Natural killer cell (primary cell): ENCODE data around the gene OTOF. TPM values are rescaled to one million over a fixed set of nuclear protein-coding genes. Genes with fewer than 3 reads are reported as not detected.

ENCODE experiments used
- ATAC-seq, 3 donors: fragments of 150-1000 bp in 2 of 3; fragments of 200-7000 bp in 1 of 3; cut with Tn5 transposase; 1 replicate in 1 of 3; 2 replicates in 2 of 3; pipeline ENCODE4 v1.10.0; 2021; ENCODE audit warnings: mild to moderate bottlenecking in 2 of 3, moderate library complexity in 2 of 3
- DNase-seq, 2 donors: peaks; one replicate each; pipeline versions ENCODE4 v3.0.0 to v3.0.0-alpha.2; 2013 to 2021; ENCODE audit warnings: mixed read lengths in 1 of 2
- H3K27ac ChIP-seq: one replicate; pipeline ENCODE4 v1.5.1; 2013; ENCODE audit warnings: mild to moderate bottlenecking, low read length
- H3K27me3 ChIP-seq: one replicate; pipeline ENCODE4 v1.6.1; 2013; ENCODE audit warnings: low read length; ENCODE audit not compliant: control insufficient read depth, insufficient read depth
- H3K36me3 ChIP-seq: one replicate; pipeline ENCODE4 v1.6.1; 2013; ENCODE audit warnings: low read length; ENCODE audit not compliant: control insufficient read depth, insufficient read depth
- H3K4me1 ChIP-seq: one replicate; pipeline ENCODE4 v1.6.1; 2013; ENCODE audit warnings: low read length; ENCODE audit not compliant: control insufficient read depth, insufficient read depth
- H3K4me3 ChIP-seq: one replicate; pipeline ENCODE4 v1.5.1; 2013; ENCODE audit warnings: low read length
- H3K9me3 ChIP-seq: one replicate; pipeline ENCODE4 v1.6.1; 2013; ENCODE audit warnings: low read length; ENCODE audit not compliant: control insufficient read depth, insufficient read depth
- H3K27ac Mint-ChIP-seq, 2 donors: one replicate each; pipeline ENCODE4 v1.8.0; 2022; ENCODE audit warnings: mild to moderate bottlenecking in 2 of 2, mixed read lengths in 2 of 2, moderate library complexity in 1 of 2
- H3K27me3 Mint-ChIP-seq, 2 donors: one replicate each; pipeline ENCODE4 v1.8.0; 2022; ENCODE audit warnings: low read depth in 2 of 2, mixed read lengths in 2 of 2
- H3K36me3 Mint-ChIP-seq: one replicate; pipeline ENCODE4 v1.8.0; 2022; ENCODE audit warnings: mixed read lengths
- H3K4me1 Mint-ChIP-seq, 2 donors: one replicate each; pipeline ENCODE4 v1.8.0; 2022; ENCODE audit warnings: mixed read lengths in 2 of 2
- H3K4me3 Mint-ChIP-seq: one replicate; pipeline ENCODE4 v1.8.0; 2022; ENCODE audit warnings: mild to moderate bottlenecking, moderate library complexity, mixed read lengths
- H3K9me3 Mint-ChIP-seq, 2 donors: one replicate each; pipeline ENCODE4 v1.8.0; 2022; ENCODE audit warnings: mixed read lengths in 2 of 2
- WGBS: methylation state at CpG from one replicate; pipeline ENCODE4 v1.1.7; 2013; ENCODE audit warnings: missing lambda C conversion rate; ENCODE audit not compliant: insufficient coverage; 5-methylcytosine and 5-hydroxymethylcytosine counted together
- intact Hi-C: fragments of 100-400 bp; cut with micrococcal nuclease; formaldehyde crosslinking; loops from one replicate; pipeline ENCODE4 v1.14.2; 2022
- total RNA-seq, 4 donors: library from RNA; stranded (reverse); fragments of 120-200 nt in 1 of 4; gene quantifications; one replicate each; pipeline versions ENCODE4 v1.2.3 to v1.2.4, GENCODE V29; 2013 to 2022
- TF ChIP-seq, protein P1 (sequence below): fragments of 200-600 bp; IDR thresholded peaks from one replicate; pipeline ENCODE4 v1.8.0; 2022; ENCODE audit warnings: antibody characterized with exemption

Gene OTOF
- total RNA-seq, 3 donors from 2014 or later (not counting 1 experiment from before 2014, with no cell fraction given): 0.66 to 3.7 (median 1.4) TPM

DNA sequence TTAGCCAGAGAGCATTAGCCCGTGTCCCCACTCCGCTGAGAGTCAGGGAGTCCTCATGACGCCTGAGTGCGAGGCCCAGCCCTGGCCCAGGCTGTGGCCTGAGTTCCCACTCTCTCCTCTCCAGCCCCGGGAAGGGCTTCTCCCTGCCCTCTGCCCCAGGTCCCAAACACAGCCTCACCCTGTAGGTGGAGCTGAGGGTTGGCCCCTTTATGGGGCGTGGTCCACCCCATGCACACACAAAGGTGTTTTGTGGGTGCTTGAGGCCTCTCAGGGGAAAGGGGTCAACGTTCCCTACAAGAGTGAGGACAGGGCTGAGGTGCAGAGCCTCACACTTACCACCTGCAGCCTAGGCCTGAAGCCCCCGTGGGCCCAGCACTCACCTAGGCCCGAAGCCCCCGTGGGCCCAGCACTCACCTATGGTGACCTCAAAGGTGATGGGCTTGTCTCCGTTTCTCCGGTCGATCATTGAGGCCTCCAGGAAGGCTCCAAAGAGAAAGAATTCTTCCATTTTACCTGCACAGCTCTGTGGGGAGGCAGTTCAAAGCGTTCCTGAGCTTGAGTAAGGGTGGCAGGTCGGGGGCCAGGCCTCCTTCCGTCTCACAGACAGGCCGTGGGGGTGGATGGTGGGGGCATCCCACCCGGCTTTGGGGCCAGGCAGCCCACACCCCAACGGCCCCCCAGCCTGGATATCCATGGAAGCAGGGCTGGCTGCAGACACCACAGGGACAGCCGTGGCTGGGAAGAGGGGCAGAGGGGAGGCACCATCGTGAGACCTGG lies 2.1 kb upstream of the OTOF start:
- no peak overlapping the region for H3K4me3 Mint-ChIP-seq
- peaks cover 7% of the 10 kb centered on the region for H3K4me1 ChIP-seq
- no peaks in the 10 kb centered on the region for H3K36me3 Mint-ChIP-seq
- no peaks in the 10 kb centered on the region for H3K27me3 ChIP-seq
- H3K9me3 Mint-ChIP-seq: no peaks in the 10 kb centered on the region
- H3K27ac ChIP-seq: no peak overlapping the region
- intact Hi-C loops: no loop called here
- peaks cover 5 to 7% of the 10 kb centered on the region in 2 donors for H3K4me1 Mint-ChIP-seq
- no peak overlapping the region for H3K27ac Mint-ChIP-seq
- WGBS: 90% methylated on average over 21 of the region's 21 CpGs
- H3K4me3 ChIP-seq: no peak overlapping the region
- H3K36me3 ChIP-seq: no peaks in the 10 kb centered on the region
- TF ChIP-seq, protein P1, sequence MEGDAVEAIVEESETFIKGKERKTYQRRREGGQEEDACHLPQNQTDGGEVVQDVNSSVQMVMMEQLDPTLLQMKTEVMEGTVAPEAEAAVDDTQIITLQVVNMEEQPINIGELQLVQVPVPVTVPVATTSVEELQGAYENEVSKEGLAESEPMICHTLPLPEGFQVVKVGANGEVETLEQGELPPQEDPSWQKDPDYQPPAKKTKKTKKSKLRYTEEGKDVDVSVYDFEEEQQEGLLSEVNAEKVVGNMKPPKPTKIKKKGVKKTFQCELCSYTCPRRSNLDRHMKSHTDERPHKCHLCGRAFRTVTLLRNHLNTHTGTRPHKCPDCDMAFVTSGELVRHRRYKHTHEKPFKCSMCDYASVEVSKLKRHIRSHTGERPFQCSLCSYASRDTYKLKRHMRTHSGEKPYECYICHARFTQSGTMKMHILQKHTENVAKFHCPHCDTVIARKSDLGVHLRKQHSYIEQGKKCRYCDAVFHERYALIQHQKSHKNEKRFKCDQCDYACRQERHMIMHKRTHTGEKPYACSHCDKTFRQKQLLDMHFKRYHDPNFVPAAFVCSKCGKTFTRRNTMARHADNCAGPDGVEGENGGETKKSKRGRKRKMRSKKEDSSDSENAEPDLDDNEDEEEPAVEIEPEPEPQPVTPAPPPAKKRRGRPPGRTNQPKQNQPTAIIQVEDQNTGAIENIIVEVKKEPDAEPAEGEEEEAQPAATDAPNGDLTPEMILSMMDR: no peak
- ATAC-seq (no peak), DNase-seq (no peak)
- no peaks in the 10 kb centered on the region for H3K27me3 Mint-ChIP-seq
- no peaks in the 10 kb centered on the region for H3K9me3 ChIP-seq

DNA sequence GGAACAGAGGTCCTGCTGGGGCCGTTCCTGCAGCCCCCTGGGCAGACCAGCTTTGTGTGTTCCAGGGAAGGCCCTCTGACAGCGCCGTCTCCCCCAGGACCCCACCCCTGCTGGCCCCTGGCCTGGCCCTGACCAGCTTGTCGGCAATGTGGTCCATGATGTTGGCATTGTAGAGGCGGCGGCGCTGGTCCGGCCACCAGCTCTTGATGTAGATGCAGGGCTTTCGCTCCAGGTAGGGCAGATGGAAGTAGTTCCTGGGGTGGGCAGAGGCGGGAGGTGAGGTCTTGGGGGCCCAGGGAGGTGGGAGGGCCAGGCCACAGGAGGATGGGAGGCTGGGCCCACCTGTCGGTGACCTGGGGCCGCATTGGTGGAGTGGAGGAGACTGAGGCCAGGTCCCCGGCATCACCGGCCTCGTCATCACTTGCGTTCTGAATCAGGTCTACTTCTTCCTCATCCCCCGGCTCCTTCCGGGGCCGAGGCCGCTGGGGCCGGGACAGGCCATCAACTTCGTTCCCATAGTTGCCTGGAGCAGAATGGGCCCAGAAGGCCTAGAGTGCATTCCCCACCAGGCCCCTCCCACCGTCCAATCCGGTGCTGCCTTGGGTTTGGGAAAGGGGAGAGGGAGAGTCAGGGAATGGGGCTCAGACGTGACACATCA lies 1.3 kb upstream of the OTOF start:
- Histone ChIP-seq H3K4me1 (peaks cover 7% of the 10 kb centered on the region), H3K27ac (no peak overlapping the region), H3K9me3 (no peaks in the 10 kb centered on the region), H3K36me3 (no peaks in the 10 kb centered on the region), H3K27me3 (no peaks in the 10 kb centered on the region), H3K4me3 (no peak overlapping the region)
- TF ChIP-seq, protein P1: no peak
- WGBS: 91% methylated on average over 25 of the region's 25 CpGs
- H3K27ac Mint-ChIP-seq: no peak overlapping the region
- peaks cover 5 to 7% of the 10 kb centered on the region in 2 donors for H3K4me1 Mint-ChIP-seq
- no peaks in the 10 kb centered on the region for H3K27me3 Mint-ChIP-seq
- intact Hi-C loops: no loop called here
- H3K36me3 Mint-ChIP-seq: no peaks in the 10 kb centered on the region
- H3K9me3 Mint-ChIP-seq: no peaks in the 10 kb centered on the region
- H3K4me3 Mint-ChIP-seq: no peak overlapping the region
- ATAC-seq: no peak
- no peak for DNase-seq

DNA sequence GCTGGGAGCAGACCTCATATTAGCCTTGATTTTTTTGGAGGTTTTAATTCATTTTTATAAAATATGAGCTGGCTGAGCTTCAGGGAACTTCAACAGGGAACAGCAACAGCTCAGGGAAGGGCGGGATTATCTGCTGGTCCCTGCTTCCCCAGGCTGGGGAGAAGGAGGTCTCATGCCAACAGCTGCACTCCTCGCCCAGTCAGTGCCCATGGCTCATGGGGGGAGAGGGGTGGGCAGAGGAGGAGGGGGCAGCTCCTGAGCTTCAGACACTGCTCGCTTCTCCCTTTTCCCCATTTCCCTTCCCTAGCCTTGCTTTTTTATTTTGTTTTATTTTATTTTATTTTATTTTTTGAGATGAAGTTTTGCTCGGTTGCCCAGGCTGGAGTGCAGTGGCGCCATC lies 442 bp upstream of the OTOF start:
- no peak for DNase-seq
- Histone ChIP-seq H3K27ac (no peak overlapping the region), H3K27me3 (no peaks in the 10 kb centered on the region), H3K36me3 (no peaks in the 10 kb centered on the region), H3K4me3 (no peak overlapping the region), H3K4me1 (peaks cover 7% of the 10 kb centered on the region), H3K9me3 (no peaks in the 10 kb centered on the region)
- no peaks in the 10 kb centered on the region for H3K9me3 Mint-ChIP-seq
- H3K36me3 Mint-ChIP-seq: no peaks in the 10 kb centered on the region
- TF ChIP-seq, protein P1: no peak
- H3K27ac Mint-ChIP-seq: no peak overlapping the region
- H3K27me3 Mint-ChIP-seq: no peaks in the 10 kb centered on the region
- H3K4me3 Mint-ChIP-seq: no peak overlapping the region
- peaks cover 5 to 7% of the 10 kb centered on the region in 2 donors for H3K4me1 Mint-ChIP-seq
- 92% methylated on average over 3 of the region's 5 CpGs for WGBS
- ATAC-seq: no peak
- intact Hi-C loops: no loop called here
